Hippocampal formation (tissue), 2 donors: ENCODE results near the gene PIK3R3.
"Not testable (repeated sequence)": the region's sequence is repeated elsewhere in the genome, so short reads cannot be mapped to it uniquely, and the experiment has no call there.

Experiments used
- DNase-seq, 2 donors: peaks; one replicate each; lab custom pipeline; 2025; lab: John Stamatoyannopoulos, UW

PIK3R3 gene

GRCh38 chr1:46102769-46103476 is 29.5 kb downstream of the PIK3R3 start:
- no peak for DNase-seq

DNA sequence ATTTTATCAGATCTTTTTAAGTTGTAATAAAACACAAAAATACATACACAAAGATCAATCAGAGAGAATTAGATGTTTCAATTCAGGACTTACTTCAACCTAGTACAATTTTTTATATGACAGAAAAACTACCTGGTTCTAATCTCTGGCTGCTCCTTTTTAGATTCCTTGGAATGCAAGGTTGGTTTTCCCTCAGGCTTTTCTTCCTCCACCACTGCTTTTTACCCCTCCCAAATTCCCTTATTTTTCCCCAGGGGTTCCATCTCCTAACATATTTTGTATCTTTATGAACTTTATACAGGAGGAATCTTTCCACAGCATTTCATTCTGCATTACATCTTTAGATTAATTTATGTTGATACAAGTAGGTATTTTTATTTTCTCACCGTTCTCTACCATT is 33.2 kb downstream of the PIK3R3 start:
- DNase-seq = no peak

DNA sequence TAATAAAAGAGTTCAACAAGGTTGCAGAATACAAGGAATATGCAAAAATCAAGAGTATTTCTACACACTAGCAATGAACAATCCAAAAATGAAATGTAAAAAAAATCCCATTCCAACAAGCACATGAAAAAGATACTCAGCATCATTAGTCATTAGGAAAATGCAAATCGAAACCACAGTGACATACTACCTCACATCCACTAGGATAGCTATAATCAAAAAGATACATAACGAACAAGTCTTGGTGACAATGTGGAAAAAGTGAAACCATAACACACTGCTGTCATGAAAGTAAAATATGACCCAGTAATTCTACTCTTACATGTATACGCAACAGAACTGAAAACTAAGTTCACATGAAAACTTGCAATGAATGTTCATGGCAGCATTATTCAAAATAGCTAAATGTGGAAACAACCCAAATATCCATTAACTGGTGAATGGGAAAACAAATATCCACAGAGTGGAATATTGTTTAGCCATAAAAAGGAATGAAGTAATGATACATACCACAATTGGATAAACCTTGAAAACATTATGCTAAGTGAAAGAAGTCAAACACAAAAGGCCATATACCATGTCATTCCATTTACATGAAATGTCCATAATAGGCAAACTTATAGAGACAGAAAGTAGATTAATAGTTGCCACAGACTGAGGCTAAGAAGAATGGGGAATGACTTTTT is 34.3 kb downstream of the PIK3R3 start:
- DNase-seq = no peak

GRCh38 chr1:46097149-46097472 is 35.3 kb downstream of the PIK3R3 start:
- DNase-seq = no peak

DNA sequence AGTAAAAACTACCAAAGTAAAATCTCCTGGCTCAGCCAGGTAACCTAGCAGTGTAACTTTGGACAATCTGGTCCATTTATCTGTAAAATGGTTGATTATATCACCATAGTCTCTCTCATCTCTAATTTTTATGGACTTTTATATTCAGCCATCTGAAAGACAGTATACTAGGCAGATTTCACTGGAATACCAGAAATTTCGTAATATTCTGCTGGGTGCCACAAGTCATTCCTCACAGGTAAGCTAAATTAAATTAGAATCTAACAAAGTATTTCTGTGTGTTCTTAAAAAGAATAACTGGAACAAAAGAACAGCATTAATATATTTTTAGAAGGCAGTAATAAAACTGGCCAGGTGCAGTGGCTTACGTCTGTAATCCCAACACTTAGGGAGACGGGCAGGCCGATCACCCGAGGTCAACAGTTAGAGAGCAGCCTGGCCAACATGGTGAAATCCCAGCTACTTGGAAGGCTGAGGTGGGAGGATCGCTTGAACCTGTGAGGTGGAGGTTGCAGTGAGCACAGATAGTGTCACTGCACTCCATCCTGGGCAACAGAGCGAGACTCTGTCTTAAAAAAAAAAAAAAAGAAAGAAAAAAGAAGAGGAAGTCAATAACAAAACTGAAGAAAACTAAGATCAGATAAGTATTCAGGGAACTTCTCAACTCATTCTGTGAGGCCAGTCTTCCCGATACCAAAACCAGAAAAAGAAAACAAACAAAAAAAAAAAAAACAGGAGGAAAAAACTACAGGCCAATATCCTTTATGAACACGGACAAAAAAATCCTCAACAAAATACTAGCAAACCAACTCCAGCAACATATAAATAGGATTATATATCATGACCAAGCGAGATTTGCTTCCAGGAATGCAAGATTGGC is 35.9 kb downstream of the PIK3R3 start:
- DNase-seq = no peak

DNA sequence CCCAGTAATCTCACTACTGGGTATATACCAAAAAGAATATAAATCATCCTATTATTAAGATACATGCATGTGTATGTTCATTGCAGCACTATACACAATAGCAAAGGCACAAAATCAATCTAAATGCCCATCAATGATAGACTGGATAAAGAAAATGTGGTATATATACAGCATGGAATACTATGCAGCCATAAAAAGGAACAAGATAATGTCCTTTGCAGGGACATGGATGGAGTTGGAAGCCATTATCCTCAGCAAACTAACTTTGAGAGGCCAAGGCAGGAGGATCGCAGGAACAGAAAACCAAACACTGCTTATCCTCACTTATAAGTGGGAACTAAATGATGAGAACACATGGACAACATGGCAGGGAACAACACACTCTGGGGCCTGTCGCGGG is 37.3 kb downstream of the PIK3R3 start:
- DNase-seq = not testable (repeated sequence)

- no peak for DNase-seq
Observed at GRCh38 chr1:46094471-46095005, 37.9 kb downstream of the PIK3R3 start.

DNA sequence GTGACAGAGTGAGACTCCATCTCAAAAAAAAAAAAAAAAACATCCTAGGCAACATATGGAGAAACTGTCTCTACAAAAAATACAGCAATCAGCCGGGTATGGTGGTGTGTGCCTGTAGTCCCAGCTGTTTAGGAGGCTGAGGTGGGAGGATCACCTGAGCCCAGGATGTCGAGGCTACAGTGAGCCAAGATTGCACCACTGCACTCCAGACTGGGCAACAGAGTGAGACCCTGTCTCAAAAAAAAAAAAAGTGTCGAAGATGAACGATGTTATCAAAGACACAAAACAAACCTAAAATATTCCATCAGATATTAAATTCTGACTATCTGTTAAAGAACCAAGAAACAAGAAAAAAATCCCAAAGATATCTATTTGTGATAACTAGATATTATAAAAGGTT is 38.6 kb downstream of the PIK3R3 start:
- not testable (repeated sequence) for DNase-seq

- no peak for DNase-seq
Observed at GRCh38 chr1:46087891-46088290, 44.5 kb downstream of the PIK3R3 start.

DNA sequence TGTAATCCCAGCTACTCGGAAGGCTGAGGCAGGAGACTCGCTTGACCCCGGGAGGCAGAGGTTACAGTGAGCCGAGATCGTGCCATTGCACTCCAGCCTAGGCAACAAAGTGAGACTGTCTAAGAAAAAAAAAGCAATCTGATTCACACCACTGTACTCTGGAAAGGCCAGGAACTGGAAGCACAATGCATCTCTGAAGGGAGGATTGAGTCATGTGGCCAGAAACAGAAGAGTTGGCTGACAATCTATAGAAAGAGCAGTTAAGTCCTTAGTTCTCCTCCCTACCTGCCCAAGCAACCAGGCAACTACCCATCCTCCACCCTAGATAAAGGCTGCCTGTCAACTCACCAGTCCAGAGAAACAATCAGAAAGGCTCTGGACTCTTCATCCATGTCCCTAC is 45.9 kb downstream of the PIK3R3 start:
- DNase-seq = no peak

DNA sequence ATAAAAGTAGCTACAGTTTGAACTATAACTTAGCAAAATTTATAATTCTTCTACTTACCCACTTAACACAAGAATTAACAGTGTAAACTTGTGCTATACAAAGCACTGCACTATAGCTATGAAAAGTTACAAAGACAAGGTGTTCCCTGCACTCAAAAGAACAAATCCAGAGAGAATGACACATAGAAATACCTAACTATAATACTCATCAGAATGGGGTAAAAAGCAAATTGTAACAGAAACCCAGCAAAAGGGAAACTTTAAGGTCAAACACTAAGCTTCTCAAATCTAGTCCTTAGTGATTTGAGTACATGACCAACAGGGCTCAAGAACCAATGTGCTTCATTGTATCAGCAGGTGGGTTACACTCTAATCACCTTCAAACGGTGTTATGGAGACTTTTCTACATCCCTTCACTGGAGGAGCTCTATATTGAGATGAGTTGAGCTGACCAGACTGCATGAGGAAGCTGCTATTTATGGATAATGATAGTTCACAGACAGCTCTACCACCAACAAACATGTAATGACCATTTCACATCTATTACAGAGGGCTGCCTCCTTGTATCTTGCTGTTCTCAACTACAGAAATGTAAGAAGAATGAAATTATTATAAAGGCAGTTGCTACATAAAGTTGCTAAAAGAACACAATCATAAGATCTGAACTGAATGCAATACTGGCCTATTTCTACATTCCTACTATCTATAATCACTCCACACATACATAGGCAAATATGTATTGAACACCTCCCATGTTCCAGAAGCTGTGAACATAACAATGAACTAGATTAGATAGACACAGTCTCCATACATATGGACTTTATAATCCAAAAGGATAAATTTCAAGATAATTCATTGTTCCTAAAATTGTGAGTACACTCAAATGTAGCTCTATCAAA is 47.6 kb downstream of the PIK3R3 start:
- no peak for DNase-seq

DNA sequence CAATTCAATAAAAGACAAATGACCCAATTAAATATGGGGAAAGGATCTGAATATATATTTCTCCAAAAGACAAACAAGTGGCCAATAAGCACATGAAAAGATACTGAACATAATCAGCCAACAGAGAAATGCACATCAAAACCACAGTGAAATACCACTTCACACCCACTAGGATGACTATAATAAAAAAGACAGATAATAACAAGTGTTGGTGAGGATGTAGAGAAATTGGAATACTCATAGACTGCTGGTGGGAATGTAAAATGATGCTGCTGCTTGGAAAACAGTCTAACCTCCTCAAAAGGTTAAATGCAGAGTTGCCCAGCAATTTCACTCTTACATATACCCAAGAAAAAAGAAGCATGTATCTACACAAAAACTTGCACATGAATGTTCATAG is 48.9 kb downstream of the PIK3R3 start:
- DNase-seq = no peak

GRCh38 chr1:46081619-46082018 is 50.8 kb downstream of the PIK3R3 start:
- DNase-seq = no peak

GRCh38 chr1:46081206-46081605 is 51.2 kb downstream of the PIK3R3 start:
- no peak for DNase-seq

- DNase-seq = no peak
Observed at GRCh38 chr1:46080257-46080656, 52.2 kb downstream of the PIK3R3 start.

- DNase-seq = no peak
Observed at GRCh38 chr1:46077644-46078043, 54.8 kb downstream of the PIK3R3 start.

DNA sequence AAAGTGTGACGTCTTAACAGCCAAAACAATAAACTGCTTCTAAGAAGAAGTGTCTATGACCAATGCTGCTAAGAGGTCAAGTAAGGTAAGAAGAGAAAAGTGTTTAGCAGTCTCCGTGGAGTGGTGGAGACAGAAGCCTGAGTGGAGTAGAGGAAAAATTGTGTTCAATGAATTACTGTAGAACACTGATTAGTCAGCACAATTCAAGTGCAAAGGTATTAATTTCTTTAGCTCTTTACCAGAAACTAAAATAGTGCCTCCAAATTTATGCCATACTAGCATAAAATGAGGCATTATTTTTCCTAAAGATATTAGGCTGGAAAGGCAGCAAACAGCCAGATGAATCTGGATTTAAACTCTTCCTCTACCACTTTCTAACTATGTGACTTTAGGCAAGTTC is 56.1 kb downstream of the PIK3R3 start:
- no peak for DNase-seq

DNA sequence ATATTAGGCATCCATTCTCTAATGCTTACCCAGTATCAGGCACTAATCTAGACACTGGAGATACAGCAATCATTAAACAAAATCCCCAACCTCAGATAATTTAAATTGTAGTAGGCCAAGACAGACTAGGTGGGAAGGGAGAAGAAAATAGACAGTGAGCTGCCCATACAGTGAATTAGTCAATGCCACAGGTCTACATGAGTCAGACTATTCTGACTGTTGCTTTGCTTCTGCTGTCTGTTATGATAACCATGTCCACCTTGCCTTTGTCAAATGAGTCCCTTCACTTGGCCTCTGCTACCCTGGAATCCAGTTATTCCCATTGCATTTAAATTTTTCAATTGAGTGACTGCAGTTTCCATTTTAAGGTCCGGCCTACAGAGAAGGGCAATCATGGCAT is 59.5 kb downstream of the PIK3R3 start:
- no peak for DNase-seq

DNA sequence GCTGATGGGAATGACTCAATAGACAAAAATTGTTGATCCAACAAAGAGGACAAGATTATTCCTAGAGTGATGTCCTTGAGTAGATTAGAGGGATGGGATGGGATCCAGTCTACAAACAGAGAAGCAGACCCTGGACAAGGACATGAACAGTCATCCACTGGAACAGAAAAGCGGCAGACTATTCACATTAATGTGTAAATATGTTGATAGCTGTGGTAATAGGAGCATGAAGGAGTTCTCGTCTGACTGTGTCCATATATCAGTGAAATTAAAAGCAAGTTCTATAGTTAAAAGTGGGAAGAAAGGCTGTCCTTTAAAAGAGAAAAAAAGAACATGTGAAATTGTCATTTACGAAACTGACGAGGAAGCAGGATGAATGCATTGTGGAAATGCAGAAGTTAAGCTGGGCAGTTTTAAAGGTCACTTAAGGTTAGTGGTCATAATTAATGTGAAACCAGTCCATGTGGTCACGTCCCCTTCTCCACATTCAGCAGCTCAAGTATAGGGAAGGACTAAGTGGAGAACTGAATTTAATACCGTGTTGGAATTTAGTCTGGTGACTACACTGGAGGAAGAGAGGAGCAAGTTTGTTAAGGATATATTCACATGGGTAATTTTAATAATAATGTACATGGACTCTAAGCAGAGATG is 62.1 kb downstream of the PIK3R3 start:
- no peak for DNase-seq

GRCh38 chr1:46068525-46068924 is 63.9 kb downstream of the PIK3R3 start:
- no peak for DNase-seq

DNA sequence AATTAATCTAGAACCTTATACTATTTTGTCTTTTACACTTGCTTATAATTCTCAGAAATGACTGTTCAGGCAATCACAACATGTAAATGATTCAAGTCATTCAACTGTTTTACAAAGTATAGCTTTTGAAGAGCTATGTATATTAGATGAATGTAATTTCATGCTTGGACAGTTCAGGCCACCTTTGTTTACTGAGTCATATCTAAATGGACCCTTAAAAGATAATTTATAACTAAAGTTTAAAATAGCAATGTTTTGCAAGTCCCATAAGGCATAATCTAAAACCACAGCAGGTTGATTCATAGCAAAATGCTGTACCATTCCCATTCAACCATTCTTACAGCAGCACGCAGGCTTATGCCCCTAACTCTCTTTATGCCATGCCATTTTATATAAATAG is 64.8 kb downstream of the PIK3R3 start:
- no peak for DNase-seq
